K562 (cell line): ENCODE data around the gene MRNIP. TPM values are rescaled to one million over a fixed set of nuclear protein-coding genes. Genes with fewer than 3 reads are reported as not detected.

Experiments used
- ATAC-seq: fragments of 200-7000 bp; cut with Tn5 transposase; 3 replicates; pipeline ENCODE4 v1.9.1; 2020; ENCODE audit warnings: moderate library complexity
- BruUV-seq: library from RNA; stranded (reverse); fragments of 400-500 nt; replicated peaks from 2 replicates; lab custom pipeline; 2021; lab: Mats Ljungman, UMichigan
- CTCF ChIA-PET: fragments of 300-600 bp; formaldehyde crosslinking; extraction: SDS; loops from one replicate; lab custom pipeline; 2021; ENCODE audit warnings: low intra/inter-chr PET ratio; lab: Yijun Ruan, JAX
- POLR2A ChIA-PET: fragments of 300-600, 350-650 bp; sonication (Branson Sonifier 250); formaldehyde crosslinking; extraction: SDS; loops from one replicate; lab custom pipeline; 2021; ENCODE audit warnings: antibody characterized with exemption, inconsistent platforms; lab: Yijun Ruan, JAX
- DNase-seq, 4 experiments: peaks; one replicate each; pipeline versions ENCODE4 v3.0.0 to v3.0.0-alpha.2; 2011 to 2018; ENCODE audit warnings: low spot score in 3 of 4, mixed read lengths in 3 of 4; ENCODE audit errors: extremely low read depth in 1 of 4
- FAIRE-seq: peaks from 2 replicates; lab custom pipeline; 2011; peaks lifted over from hg19 to GRCh38; lab: Jason Lieb, UNC
- H2AFZ ChIP-seq: 2 replicates; pipeline ENCODE4 v1.6.0; 2011; ENCODE audit warnings: low read depth, low read length, control low read depth, inconsistent platforms
- H3K27ac ChIP-seq: fragments of 200-600 bp; 3 replicates; pipeline ENCODE4 v1.8.0; 2011; ENCODE audit warnings: low read depth, mild to moderate bottlenecking, control low read depth, inconsistent platforms, low read length, moderate library complexity, mixed read lengths; ENCODE audit errors: extremely low read depth
- H3K27me3 ChIP-seq, 2 experiments: fragments of 300-600 bp in 1 of 2; 2 replicates in 1 of 2; 3 replicates in 1 of 2; pipeline versions ENCODE4 v1.6.0 to v1.8.0; 2011; ENCODE audit warnings: inconsistent platforms in 2 of 2, low read length in 2 of 2, mild to moderate bottlenecking in 1 of 2, mixed read lengths in 1 of 2, moderate library complexity in 1 of 2; ENCODE audit not compliant: control insufficient read depth in 2 of 2, insufficient read depth in 2 of 2
- H3K36me3 ChIP-seq: fragments of 300-600 bp; 3 replicates; pipeline ENCODE4 v1.8.0; 2011; ENCODE audit warnings: mild to moderate bottlenecking, low read length, inconsistent platforms; ENCODE audit not compliant: control insufficient read depth, insufficient read depth
- H3K4me1 ChIP-seq, 2 experiments: fragments of 200-600 bp in 1 of 2; replicated peaks in 1 of 2; 2 replicates in 1 of 2; 3 replicates in 1 of 2; pipeline versions ENCODE4 v1.5.1 to v1.8.0; 2011; ENCODE audit warnings: inconsistent platforms in 2 of 2, low read length in 2 of 2, mild to moderate bottlenecking in 1 of 2, mixed read lengths in 1 of 2, moderate library complexity in 1 of 2; ENCODE audit not compliant: control insufficient read depth in 2 of 2, insufficient read depth in 2 of 2
- H3K4me2 ChIP-seq: 2 replicates; pipeline ENCODE4 v1.6.1; 2011; ENCODE audit warnings: low read length, control low read depth, inconsistent platforms, mixed read lengths; ENCODE audit not compliant: insufficient read depth
- H3K4me3 ChIP-seq: fragments of 200-600 bp; sonication (generic), shearing (Covaris generic); 2 replicates; pipeline ENCODE4 v1.5.1; 2016; ENCODE audit warnings: control low read depth, inconsistent platforms
- H3K79me2 ChIP-seq: fragments of 200-600 bp; 3 replicates; pipeline ENCODE4 v1.8.0; 2011; ENCODE audit warnings: low read length, inconsistent platforms; ENCODE audit not compliant: control insufficient read depth, insufficient read depth
- H3K9ac ChIP-seq, 2 experiments: 2 replicates each; pipeline versions ENCODE4 v1.6.0 to v1.6.1; 2011; ENCODE audit warnings: low read depth in 2 of 2, low read length in 2 of 2, control low read depth in 1 of 2, inconsistent platforms in 1 of 2, mild to moderate bottlenecking in 1 of 2, mixed read lengths in 1 of 2; ENCODE audit not compliant: insufficient read depth in 1 of 2
- H3K9me1 ChIP-seq: one replicate; pipeline ENCODE4 v1.6.0; 2011; ENCODE audit warnings: inconsistent platforms, mild to moderate bottlenecking, low read length, moderate library complexity; ENCODE audit not compliant: control insufficient read depth, insufficient read depth
- H3K9me3 ChIP-seq: replicated peaks from 2 replicates; pipeline ENCODE4 v1.5.1; 2011; ENCODE audit warnings: low read depth, low read length, inconsistent platforms; ENCODE audit not compliant: control insufficient read depth, insufficient read depth
- H4K20me1 ChIP-seq: replicated peaks from 2 replicates; pipeline ENCODE4 v1.6.1; 2011; ENCODE audit warnings: low read length, inconsistent platforms, mixed read lengths; ENCODE audit not compliant: control insufficient read depth, insufficient read depth
- BACH1 ChIP-seq: fragments of 200-800 bp; sonication (Bioruptor generic); IDR thresholded peaks from 2 replicates; pipeline ENCODE4 v1.6.1; 2016; ENCODE audit warnings: missing genetic modification characterization, missing compliant biosample characterization
- BRD4 ChIP-seq: fragments of 200-600 bp; sonication (generic); IDR thresholded peaks from 2 replicates; pipeline ENCODE4 v1.6.1; 2017; ENCODE audit warnings: inconsistent platforms
- CHD2 ChIP-seq: IDR thresholded peaks from 2 replicates; pipeline ENCODE4 v1.6.1; 2011; ENCODE audit warnings: low read depth, low read length
- CTCF ChIP-seq, 3 experiments: IDR thresholded peaks in 2 of 3; conservative IDR thresholded peaks in 1 of 3; 2 replicates each; pipeline ENCODE4 v1.5.1; 2011 to 2012; ENCODE audit warnings: low read length in 3 of 3, mild to moderate bottlenecking in 3 of 3, control low read depth in 2 of 3, improper control_type of control experiment in 1 of 3, inconsistent platforms in 1 of 3, low read depth in 1 of 3, mixed read lengths in 1 of 3, moderate library complexity in 1 of 3; ENCODE audit not compliant: insufficient read depth in 2 of 3
- GATAD2A ChIP-seq: fragments of 450-650 bp; IDR thresholded peaks from 2 replicates; pipeline ENCODE4 v1.6.1; 2017
- HES1 ChIP-seq: fragments of 450-650 bp; IDR thresholded peaks from 2 replicates; pipeline ENCODE4 v1.6.1; 2016; ENCODE audit warnings: low read depth, mild to moderate bottlenecking, moderate library complexity
- IRF9 ChIP-seq: fragments of 450-650 bp; IDR thresholded peaks from 2 replicates; pipeline ENCODE4 v1.6.1; 2016; ENCODE audit warnings: missing biosample characterization, missing genetic modification characterization
- PHF8 ChIP-seq: fragments of 200-600 bp; sonication (generic); IDR thresholded peaks from 2 replicates; pipeline ENCODE4 v1.6.1; 2012; ENCODE audit warnings: mixed run types, mild to moderate bottlenecking, inconsistent platforms, low read length, moderate library complexity, borderline replicate concordance
- RAD21 ChIP-seq, 2 experiments: fragments of 250-450 bp in 1 of 2; fragments of 450-650 bp in 1 of 2; sonication (Bioruptor Pico) in 1 of 2; formaldehyde crosslinking in 1 of 2; IDR thresholded peaks in 1 of 2; conservative IDR thresholded peaks in 1 of 2; 2 replicates each; pipeline versions ENCODE4 v1.4.0 to v1.8.0; 2020 to 2022; ENCODE audit warnings: mild to moderate bottlenecking in 2 of 2, moderate library complexity in 1 of 2
- ZNF740 ChIP-seq, 3 experiments: fragments of 200-800 bp in 1 of 3; sonication (Bioruptor generic) in 1 of 3; sonication (generic) in 1 of 3; formaldehyde crosslinking in 1 of 3; IDR thresholded peaks; 2 replicates each; pipeline versions ENCODE4 v1.6.1 to v1.8.0; 2016 to 2022; ENCODE audit warnings: mild to moderate bottlenecking in 2 of 3, missing compliant biosample characterization in 2 of 3, missing genetic modification characterization in 2 of 3, missing genetic modification reagents in 1 of 3
- WGBS: fragments of 100-300 bp; shearing (Covaris generic); methylation state at CpG from one replicate; pipeline ENCODE4 v1.1.6; 2016; ENCODE audit warnings: low coverage, mixed read lengths; ENCODE audit not compliant: insufficient coverage; ENCODE audit errors: missing lambda C conversion rate; 5-methylcytosine and 5-hydroxymethylcytosine counted together
- in situ Hi-C: fragments of 300-500 bp; cut with MboI; formaldehyde crosslinking; loops from 4 replicates; pipeline ENCODE4 v1.15.0; 2018; ENCODE audit warnings: inconsistent platforms, mixed read lengths
- intact Hi-C: fragments of 100-400 bp; cut with micrococcal nuclease; formaldehyde crosslinking; loops from 2 replicates; pipeline ENCODE4 v1.14.2; 2022
- polyA plus RNA-seq, 8 experiments: library from polyadenylated mRNA; depleted of rRNA in 4 of 8; stranded (reverse) in 5 of 8; unstranded in 3 of 8; fragments of >200 nt; fragmentation: Nextera tagmentation in 2 of 8; fragmentation: Illumina TruSeq in 1 of 8; extraction: Ambion mirVana in 2 of 8; extraction: Trizol in 1 of 8; gene quantifications; 2 replicates each; pipeline versions ENCODE4 v1.2.1 to v1.2.3, GENCODE V29; 2011 to 2014; ENCODE audit warnings: inconsistent platforms in 1 of 8, missing spikeins in 1 of 8
- total RNA-seq, 7 experiments: library from RNA; depleted of rRNA in 6 of 7; stranded (reverse); fragments of >200 nt in 6 of 7; fragmentation: Illumina TruSeq in 2 of 7; extraction: Trizol in 2 of 7; gene quantifications; 2 replicates each; pipeline versions ENCODE4 v1.2.1 to v1.2.3, GENCODE V29; 2011 to 2021; ENCODE audit warnings: low replicate concordance in 1 of 7

The MRNIP gene
- total and polyA plus RNA-seq, 9 of the 15 experiments (the other 6 are each of a cell fraction or from before 2014, with no cell fraction given) = 3.6 to 39.0 (median 16.8) TPM

GRCh38 chr5:179893076-179893957 lies 34.7 kb upstream of the MRNIP start (continued):
- TF ChIP-seq CTCF (IDR thresholded peaks at IDR 0.05 in 2 of 3, conservative IDR thresholded peaks at IDR 0.05 in 1 of 3; ENCODE audit: insufficient read depth in 2 of 3, low read depth in 1 of 3, low read length in 3 of 3) (peak in 2 of 3 experiments; percentile 10 to 12; a peak in 2 of 6 replicates), PHF8 (no peak)

- ChIA-PET POLR2A (interaction anchor here (0.6 to 1.1 kb wide), 5 partner anchors 24 to 1771 kb away, joined by 3 read pairs; no protein-coding TSS in a partner anchor), CTCF (no interaction called here)
- peak; percentile 59 for ATAC-seq
- WGBS = 65% methylated on average over 4 of the region's 5 CpGs
- Histone ChIP-seq H3K4me2 (no peak overlapping the region), H3K79me2 (no peaks in the 10 kb centered on the region), H3K9ac (no peak overlapping the region), H3K36me3 (peaks cover 88% of the 10 kb centered on the region; the same call in 2 of the 3 replicates), H3K4me3 (no peak overlapping the region), H3K27me3 (no peaks in the 10 kb centered on the region), H3K9me3 (no peaks in the 10 kb centered on the region), H4K20me1 (0 out of 2 replicates have a peak, but pooled peaks cover 7% of the 10 kb centered on the region), H3K4me1 (no peaks in the 10 kb centered on the region), H3K27ac (no peak overlapping the region), H2AFZ (no peak overlapping the region), H3K9me1 (peaks cover 3% of the 10 kb centered on the region)
- no peak for FAIRE-seq
- intact Hi-C loops = no loop called here
- no TSS peak for BruUV-seq
- peak in 1 of 4 experiments; percentile 8 for DNase-seq
- in situ Hi-C loops = no loop called here
- no peak for TF ChIP-seq GATAD2A
- TF ChIP-seq HES1 = no peak
- TF ChIP-seq BRD4 = no peak
- peak in 1 of 2 experiments; percentile 22; a peak in 1 of 4 replicates for TF ChIP-seq RAD21 (CRISPR knock-in tag; conservative IDR thresholded peaks at IDR 0.05 in 1 of 2, IDR thresholded peaks at IDR 0.05 in 1 of 2)
- no peak for TF ChIP-seq IRF9 (tag)
- TF ChIP-seq CHD2 = no peak
- no peak for TF ChIP-seq BACH1 (tag)
- peak; percentile 18 to 24 (median 22); a peak in 2 of 6 replicates for TF ChIP-seq CTCF (IDR thresholded peaks at IDR 0.05 in 2 of 3, conservative IDR thresholded peaks at IDR 0.05 in 1 of 3; ENCODE audit: insufficient read depth in 2 of 3, low read depth in 1 of 3, low read length in 3 of 3)
- TF ChIP-seq ZNF740 (CRISPR knock-in tag; IDR thresholded peaks at IDR 0.05) = no peak
- TF ChIP-seq ZNF740 (tag; IDR thresholded peaks at IDR 0.05) = no peak
These were observed 33.6 kb upstream of the MRNIP start for GRCh38 chr5:179892255-179892654.
